Neural cell (in vitro differentiated cells): ENCODE data around the gene PRKAR1B.

ENCODE experiments used
- EP300 ChIP-seq: fragments of 450-650 bp; conservative IDR thresholded peaks from 2 replicates; pipeline ENCODE4 v1.6.1; 2014; ENCODE audit warnings: antibody characterized with exemption, mild to moderate bottlenecking, moderate library complexity; ENCODE audit not compliant: poor library complexity, severe bottlenecking
- EZH2 ChIP-seq: fragments of 200-600, 300-800 bp; shearing (Covaris generic), sonication (generic); IDR thresholded peaks from 2 replicates; pipeline ENCODE4 v1.6.1; 2014; ENCODE audit warnings: antibody characterized with exemption, low read length, borderline replicate concordance, mild to moderate bottlenecking; ENCODE audit not compliant: insufficient read depth, poor library complexity, severe bottlenecking
- REST ChIP-seq: IDR thresholded peaks from 2 replicates; pipeline ENCODE4 v1.6.1; 2012; ENCODE audit warnings: borderline replicate concordance

- no peak for TF ChIP-seq EZH2
- no peak for TF ChIP-seq REST
- TF ChIP-seq EP300, result no peak
Observed at GRCh38 chr7:734214-734613, 7.1 kb upstream of the PRKAR1B start.
